Vagina (tissue), 2 donors: ENCODE data around the gene PRSS23.
"Not testable (repeated sequence)": the region's sequence is repeated elsewhere in the genome, so short reads cannot be mapped to it uniquely, and the experiment has no call there.

Experiments used
- CTCF ChIP-seq, 3 experiments: fragments of 450-650 bp in 2 of 3; fragments of 200-600 bp in 1 of 3; sonication (generic) in 1 of 3; IDR thresholded peaks; one replicate each; pipeline ENCODE4 v1.5.1; 2017 to 2019; ENCODE audit warnings: antibody characterized with exemption in 3 of 3, mild to moderate bottlenecking in 2 of 3, moderate library complexity in 2 of 3
- POLR2A ChIP-seq, 2 donors: fragments of 450-650 bp; IDR thresholded peaks; one replicate each; pipeline ENCODE4 v1.6.1; 2017; ENCODE audit warnings: antibody characterized with exemption in 2 of 2, mild to moderate bottlenecking in 2 of 2, moderate library complexity in 2 of 2
- POLR2AphosphoS5 ChIP-seq, 2 donors: sonication (generic); formaldehyde crosslinking; IDR thresholded peaks; one replicate each; pipeline ENCODE4 v1.9.0; 2017; ENCODE audit warnings: antibody characterized with exemption in 2 of 2, mild to moderate bottlenecking in 2 of 2, low read depth in 1 of 2; ENCODE audit not compliant: insufficient read depth in 1 of 2

GRCh38 chr11:86834376-86834775 is 34.0 kb downstream of the PRSS23 start:
- not testable (repeated sequence) for TF ChIP-seq CTCF (IDR thresholded peaks at IDR 0.05); POLR2AphosphoS5 (IDR thresholded peaks at IDR 0.05; ENCODE audit: insufficient read depth in 1 of 2, low read depth in 1 of 2); POLR2A (IDR thresholded peaks at IDR 0.05)
